Measurements from ENCODE around the gene GABRB3.

The GABRB3 gene

DNA sequence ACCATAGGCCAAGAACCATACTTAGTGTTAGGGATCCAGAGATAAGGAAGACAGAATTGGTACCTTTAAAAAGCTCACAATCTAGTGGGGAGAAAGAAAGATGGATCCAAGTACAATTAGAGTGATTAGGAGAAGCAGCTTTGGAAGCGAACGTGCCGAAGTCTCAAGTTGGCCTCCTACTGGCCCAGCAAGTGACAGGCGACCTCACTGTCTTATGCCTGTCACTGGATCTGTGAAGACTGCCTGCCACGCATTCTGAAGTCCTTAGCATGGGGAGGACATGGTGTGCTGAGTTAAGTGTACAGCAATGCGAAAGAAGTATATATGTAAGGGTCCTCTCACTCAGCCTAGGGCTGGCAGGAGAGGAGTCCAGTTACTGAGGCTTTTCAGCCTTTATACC, 141.0 kb downstream of the GABRB3 start:
- no peak for DNase-seq (ENCODE audit: low read depth in 3 of 3)

DNA sequence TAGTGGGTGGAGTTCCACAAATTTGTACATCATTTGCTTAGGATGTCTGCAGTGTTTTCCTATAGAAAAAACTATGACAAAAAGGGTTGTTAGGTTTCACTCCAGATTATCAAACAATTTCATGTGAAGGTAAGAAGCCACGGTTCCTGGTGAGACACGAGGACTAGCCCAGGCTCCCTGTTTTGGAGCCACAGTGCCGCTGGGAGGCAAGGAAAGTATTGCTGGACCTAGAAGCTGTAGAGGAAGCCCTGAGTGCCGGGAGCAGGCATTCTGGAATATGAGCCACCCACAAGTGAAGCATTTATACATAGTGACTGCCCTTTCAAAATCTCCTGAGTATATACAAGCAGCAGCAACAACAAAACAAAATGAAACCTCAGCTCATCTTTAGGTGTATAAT, 142.0 kb downstream of the GABRB3 start:
- no peak for DNase-seq (ENCODE audit: low read depth in 3 of 3)

DNA sequence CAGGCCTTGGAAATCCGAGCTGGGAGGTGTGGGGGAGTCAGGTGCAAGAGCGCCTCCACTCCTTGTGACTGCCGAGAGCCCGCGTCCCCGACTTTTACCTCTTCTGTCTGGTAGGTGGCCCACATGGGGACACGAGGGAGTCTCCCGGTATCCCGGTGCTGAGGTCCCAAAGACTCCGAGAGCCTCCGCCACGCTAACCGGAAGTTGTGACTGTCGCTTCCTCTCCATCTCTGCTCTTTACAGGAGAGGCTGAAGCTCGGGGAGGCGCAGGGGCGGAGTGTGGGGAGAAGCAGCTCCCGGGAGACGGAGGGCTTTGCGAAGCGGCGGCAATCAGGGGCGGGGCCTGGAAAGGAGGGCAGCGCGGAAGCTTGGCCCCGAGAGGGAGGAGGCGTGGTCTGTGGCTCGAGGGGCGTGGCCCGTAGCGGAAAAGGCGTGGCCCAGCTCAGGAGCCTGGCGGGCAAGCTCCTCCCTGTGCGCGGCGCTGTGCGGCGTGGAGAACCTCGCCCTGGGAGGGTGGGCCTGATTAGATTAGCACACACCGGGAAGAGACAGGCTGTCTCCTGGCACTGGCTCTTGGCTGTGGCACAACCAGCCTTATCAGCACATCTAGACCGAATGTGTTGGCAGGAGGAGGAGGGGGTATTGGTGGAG, 143.9 kb downstream of the GABRB3 start:
- no peak for DNase-seq (ENCODE audit: low read depth in 3 of 3)

GRCh38 chr15:26628071-26628470, 144.8 kb downstream of the GABRB3 start:
- no peak for DNase-seq (ENCODE audit: low read depth in 3 of 3)

DNA sequence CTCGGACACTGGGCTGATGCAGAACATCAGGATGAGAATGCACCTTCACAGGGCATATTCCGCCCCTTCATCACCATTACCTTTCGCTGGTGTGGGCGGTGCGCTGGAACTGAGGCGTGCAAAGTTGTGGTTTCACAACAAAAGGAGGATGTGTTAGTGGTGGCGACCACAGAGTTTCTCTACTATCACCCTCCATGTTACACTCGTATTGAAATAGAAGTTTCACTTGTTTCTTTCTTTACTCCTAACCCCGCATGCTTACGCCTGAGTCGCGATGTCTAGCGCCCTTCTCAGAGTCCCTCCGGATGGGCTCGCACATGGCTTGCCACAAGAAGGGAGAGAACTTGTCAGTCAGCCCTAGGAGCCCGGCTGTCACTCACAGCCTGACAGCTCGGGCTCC, 148.7 kb downstream of the GABRB3 start:
- no peak for DNase-seq (ENCODE audit: low read depth in 3 of 3)

GRCh38 chr15:26623071-26623470, 149.8 kb downstream of the GABRB3 start:
- DNase-seq (ENCODE audit: low read depth in 3 of 3): no peak

GRCh38 chr15:26621816-26622215, 151.1 kb downstream of the GABRB3 start:
- DNase-seq (ENCODE audit: low read depth in 3 of 3): no peak

DNA sequence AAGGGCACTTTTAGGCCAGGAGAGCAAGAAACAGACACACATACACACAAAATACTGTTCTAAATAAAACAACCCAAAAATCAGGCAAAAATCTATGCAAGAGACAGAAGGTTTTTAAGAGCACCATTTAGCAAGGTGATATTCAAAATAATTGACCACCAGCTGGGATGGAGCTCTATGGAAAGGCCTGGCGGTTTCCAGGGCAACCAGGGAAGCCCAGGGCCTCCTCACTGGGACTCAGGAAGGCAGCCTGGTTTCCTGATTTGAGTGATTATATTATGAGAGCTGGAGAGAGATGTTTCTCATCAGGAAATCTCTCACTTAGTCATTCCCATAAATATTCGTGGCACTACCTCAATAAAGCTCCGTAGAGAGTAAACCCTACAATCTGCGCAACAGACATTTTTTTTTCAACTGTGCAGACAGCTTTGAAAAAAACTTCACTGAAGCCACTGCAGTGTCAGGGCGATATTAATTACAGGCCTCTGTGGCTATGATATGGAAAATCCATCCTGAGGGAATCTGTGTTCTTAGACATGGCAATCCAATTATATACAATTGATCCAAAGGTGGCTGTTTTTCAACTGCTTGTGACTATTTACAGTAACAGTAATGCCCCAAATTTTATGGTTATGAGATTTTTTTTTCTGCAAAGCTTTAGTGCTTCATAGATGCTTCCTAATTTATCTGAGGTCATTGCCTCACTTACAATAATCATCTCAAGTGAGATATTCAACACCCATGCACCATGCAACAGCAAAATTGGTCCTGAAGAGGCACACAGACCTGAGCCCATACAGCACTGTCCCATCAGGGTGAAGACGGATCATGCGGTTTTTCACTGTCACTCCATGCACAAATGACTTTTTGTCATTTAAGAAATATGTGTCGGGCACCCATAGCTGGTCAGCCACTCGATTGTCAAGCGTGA, 152.1 kb downstream of the GABRB3 start:
- DNase-seq (ENCODE audit: low read depth in 3 of 3): no peak

DNA sequence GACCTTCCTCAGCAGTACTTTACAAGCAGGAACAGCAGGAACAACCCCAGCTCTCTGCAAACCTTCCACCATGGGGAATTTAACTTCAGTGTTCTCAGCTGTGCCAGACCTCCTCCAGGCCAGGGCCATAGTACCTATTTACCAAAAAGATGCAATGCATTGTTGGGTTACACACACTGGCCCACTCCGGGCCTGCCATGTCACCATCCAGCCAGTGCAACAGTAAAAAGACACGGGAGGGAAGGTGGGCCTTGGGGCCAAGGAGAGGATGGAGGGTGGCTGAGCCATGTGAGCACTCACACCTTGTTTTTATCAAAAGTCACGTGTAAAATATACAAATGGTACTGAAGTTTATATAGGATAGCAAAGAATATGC, 157.0 kb downstream of the GABRB3 start:
- no peak for DNase-seq (ENCODE audit: low read depth in 3 of 3)

- no peak for DNase-seq (ENCODE audit: low read depth in 3 of 3)
Observed at GRCh38 chr15:26615188-26615926, 157.5 kb downstream of the GABRB3 start.

GRCh38 chr15:26614734-26615133, 158.1 kb downstream of the GABRB3 start:
- no peak for DNase-seq (ENCODE audit: low read depth in 3 of 3)

- no peak for DNase-seq (ENCODE audit: low read depth in 3 of 3)
Observed at GRCh38 chr15:26598704-26599103, 174.2 kb downstream of the GABRB3 start.

GRCh38 chr15:26595611-26596010, 177.3 kb downstream of the GABRB3 start:
- DNase-seq (ENCODE audit: low read depth in 3 of 3): no peak

GRCh38 chr15:26590676-26591075, 182.2 kb downstream of the GABRB3 start:
- no peak for DNase-seq (ENCODE audit: low read depth in 3 of 3)

- DNase-seq (ENCODE audit: low read depth in 3 of 3): no peak
Observed at GRCh38 chr15:26582840-26583239, 190.0 kb downstream of the GABRB3 start.

DNA sequence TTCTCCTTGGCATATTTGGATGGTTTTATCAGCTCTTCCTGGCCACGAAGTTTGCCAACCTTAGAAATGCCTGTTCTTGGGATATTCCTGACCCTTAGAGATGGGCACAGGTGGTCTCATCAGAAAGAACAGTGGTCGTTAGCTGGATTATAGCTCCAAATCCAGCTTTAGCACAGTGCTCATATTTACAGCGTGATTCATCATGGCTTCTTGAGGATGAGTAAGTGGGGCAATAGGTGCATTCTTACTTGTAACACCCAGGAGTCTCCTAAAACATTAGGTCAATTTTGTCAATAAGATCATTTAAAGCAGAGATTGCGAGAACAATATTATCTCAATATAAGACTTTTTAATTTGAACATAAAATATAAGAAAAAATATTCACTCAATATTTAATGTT, 191.9 kb downstream of the GABRB3 start:
- no peak for DNase-seq (ENCODE audit: low read depth in 3 of 3)

GRCh38 chr15:26572602-26573350, 200.1 kb downstream of the GABRB3 start:
- no peak for DNase-seq (ENCODE audit: low read depth in 3 of 3)

GRCh38 chr15:26571346-26571745, 201.5 kb downstream of the GABRB3 start:
- no peak for DNase-seq (ENCODE audit: low read depth in 3 of 3)

- DNase-seq (ENCODE audit: low read depth in 3 of 3): no peak
Observed at GRCh38 chr15:26565542-26565941, 207.3 kb downstream of the GABRB3 start.

DNA sequence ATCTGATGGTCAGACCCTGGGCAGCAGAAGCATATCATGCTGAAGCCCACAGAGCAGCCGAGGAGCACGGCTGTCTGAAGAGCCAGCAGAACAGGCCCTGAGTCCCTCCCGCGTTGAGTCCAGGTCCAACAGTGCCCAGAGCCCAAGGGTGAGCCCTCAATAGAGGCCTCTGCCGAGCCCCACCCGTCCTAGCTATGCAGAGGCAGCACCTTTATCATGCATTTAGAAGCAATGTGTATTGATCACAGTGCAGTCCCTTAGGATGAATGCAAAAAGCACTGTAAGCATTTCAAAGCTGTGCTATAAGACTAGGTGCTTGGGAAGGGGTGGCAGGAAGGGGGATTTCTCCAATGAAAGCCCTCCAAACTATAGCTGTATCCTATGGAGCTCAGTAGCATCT, 208.5 kb downstream of the GABRB3 start:
- DNase-seq (ENCODE audit: low read depth in 3 of 3): no peak

GRCh38 chr15:26562336-26562735, 210.5 kb downstream of the GABRB3 start:
- no peak for DNase-seq (ENCODE audit: low read depth in 3 of 3)

- DNase-seq (ENCODE audit: low read depth in 3 of 3): no peak
Observed at GRCh38 chr15:26561896-26562295, 211.0 kb downstream of the GABRB3 start.

Data from stimulated activated CD4-positive, alpha-beta T cell treated with anti-CD3 and anti-CD28 coated beads, TNF-alpha, amount 100 ng/mL, for 48 hours (primary cell).